Left kidney (tissue), 2 donors: ENCODE data around the gene FOXK2. TPM values are rescaled to one million over a fixed set of nuclear protein-coding genes. Genes with fewer than 3 reads are reported as not detected.

Experiments
- DNase-seq: peaks from one replicate; pipeline ENCODE4 v3.0.0-alpha.2; 2013
- polyA plus RNA-seq: library from polyadenylated mRNA; unstranded; fragments of 120-200 nt; gene quantifications from one replicate; pipeline ENCODE4 v1.2.1, GENCODE V29; 2013; ENCODE audit not compliant: insufficient read length

FOXK2 gene
- polyA plus RNA-seq, 1 donor, result 38.3 TPM

DNA sequence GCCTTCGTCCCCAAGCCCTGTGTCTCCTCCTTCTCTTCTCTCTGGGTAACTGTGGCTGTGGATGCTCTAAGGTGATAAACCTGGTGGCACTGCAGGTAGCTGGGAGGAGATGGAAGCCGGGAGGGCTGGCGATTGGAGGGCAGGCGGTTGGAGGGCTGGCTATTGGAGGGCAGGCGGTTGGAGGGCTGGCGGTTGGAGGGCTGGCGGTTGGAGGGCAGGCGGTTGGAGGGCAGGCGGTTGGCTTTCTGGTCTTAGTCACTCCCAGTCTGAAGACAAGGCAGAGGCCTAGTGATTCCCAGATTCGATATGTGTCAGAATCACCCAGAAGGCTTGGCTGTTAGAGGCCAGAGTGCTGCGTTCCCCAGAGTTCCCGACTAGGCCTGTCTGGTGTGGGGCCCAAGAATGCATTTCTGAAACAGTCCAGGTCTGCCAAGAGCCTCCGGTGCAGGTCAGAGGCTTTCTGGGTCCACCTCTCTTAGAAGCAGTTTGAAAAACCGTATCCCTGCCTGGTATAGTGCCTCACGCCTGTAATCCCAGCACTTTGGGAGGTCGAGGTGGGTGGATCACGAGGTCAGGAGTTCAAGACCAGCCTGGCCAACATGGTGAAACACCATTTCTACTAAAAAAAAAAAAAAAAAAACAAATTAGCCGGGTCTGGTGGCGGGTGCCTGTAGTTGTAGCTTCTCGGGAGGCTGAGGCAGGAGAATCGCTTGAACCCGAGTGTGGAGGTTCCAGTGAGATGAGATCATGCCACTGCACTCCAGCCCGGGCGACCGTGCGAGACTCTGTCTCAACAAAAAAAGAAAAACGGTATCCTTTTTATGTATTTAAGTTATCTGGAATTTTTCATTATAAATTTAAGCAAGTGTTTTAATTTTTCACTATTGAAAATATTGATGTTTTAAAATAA, 69.0 kb downstream of the FOXK2 start:
- DNase-seq, result no peak

DNA sequence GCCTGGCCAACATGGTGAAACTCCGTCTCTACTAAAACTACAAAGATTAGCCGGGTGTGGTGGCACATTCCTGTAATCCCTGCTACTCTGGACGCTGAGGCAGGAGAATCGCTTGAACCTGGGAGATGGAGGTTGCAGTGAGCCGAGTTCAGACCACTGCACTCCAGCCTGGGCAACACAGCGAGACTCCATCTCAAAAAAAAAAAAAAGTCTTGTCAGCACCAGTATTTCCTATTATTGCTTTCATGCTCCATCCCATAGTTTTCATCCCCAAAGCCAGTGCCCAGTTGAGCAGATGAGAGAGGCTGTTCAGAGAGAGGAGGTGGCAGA, 70.3 kb downstream of the FOXK2 start:
- no peak for DNase-seq

GRCh38 chr17:82590216-82590615, 70.7 kb downstream of the FOXK2 start:
- DNase-seq, result no peak

- no peak for DNase-seq
These were observed 71.5 kb downstream of the FOXK2 start for GRCh38 chr17:82590881-82591539.

DNA sequence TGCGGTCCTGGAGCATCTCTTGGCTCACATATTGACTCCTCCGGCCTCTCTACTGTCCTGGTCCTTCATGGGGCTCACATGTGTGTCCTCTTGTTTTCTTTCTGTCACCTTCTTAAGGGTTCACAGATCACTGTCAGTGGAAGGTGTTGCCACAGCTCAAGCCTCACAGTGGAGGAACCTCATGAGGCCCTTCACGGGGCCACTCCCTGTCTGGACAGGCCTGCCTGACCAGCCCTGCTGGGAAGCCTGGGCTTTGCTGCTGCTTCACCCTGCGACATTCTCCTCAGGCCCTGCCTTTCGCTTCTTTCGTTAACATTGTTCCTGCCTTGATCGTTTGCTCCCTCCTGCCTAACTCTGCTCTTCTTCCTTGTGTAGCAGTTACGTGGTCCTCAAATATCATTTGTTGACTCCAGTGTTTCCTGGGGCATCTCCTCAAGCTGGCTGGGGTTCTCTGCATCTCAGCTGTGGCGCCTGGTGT, 72.8 kb downstream of the FOXK2 start:
- DNase-seq, result no peak

DNA sequence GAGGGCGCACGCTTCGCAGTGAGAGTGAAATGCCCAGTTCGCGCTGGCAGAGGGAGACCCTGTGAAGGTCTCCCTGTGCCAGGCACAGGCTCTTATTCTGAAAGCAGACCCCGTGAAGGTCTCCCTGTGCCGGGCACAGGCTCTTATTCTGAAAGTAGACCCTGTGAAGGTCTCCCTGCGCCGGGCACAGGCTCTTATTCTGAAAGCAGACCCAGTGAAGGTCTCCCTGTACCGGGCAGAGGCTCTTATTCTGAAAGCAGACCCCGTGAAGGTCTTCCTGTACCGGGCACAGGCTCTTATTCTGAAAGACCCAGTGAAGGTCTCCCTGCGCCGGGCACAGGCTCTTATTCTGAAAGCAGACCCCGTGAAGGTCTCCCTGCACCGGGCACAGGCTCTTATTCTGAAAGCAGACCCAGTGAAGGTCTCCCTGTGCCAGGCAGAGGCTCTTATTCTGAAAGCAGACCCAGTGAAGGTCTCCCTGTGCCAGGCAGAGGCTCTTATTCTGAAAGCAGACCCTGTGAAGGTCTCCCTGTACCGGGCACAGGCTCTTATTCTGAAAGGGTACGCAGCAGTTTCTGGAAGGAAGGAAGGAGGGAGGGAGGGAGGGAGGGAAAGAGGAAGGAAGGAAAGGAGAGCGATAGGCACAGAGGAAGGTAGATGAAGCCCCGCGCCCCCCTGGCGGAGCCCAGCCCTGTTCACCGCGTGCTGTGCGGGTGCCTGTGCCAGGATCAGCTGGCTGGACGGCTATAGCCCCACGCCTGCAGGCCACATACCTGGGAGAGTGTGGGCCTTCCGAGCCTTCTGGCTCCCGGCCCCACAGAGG, 73.4 kb downstream of the FOXK2 start:
- DNase-seq, result peak; percentile 86

DNA sequence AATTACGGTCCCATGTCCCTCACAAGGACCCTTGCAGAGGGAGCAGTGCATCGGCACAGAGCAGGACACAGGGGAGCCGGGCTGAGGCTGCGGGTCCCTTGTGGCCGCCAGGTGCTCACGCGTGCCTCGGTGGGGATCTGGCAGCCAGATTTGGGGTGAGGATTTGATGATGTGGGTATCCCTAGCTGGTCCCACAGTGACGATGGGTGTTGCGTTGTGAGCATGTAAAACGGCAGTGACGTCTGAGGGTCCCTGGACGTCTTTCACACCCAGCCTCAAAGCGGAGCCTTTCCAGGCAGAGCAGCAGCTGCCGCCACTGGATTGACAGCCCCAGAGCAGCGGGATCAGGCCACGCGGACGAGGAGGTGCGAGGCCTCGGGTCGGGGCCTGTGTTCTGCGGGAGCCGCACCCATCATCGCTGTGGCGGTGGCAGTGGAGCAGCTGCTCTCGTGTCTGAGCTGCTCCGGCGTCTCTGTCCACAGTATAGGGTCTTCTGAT, 74.1 kb downstream of the FOXK2 start:
- DNase-seq, result no peak

DNA sequence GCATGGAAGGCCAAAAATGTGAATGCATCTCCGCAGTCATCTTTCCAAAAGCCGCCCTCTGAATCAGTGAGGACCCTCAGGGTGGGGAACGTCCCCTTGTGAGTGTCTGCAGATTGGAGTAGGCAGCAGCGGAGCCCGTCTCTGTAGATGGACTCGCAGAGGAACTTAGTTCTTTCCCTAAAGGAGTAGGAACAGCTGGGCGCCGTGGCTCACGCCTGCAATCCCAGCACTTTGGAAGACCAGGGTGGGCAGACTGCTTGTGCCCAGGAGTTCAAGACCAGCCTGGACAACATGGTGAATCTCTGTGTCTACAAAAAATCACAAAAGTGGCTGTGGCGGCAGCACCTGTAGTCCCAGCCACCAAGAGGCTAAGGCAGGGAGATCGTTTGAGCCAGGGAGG, 75.0 kb downstream of the FOXK2 start:
- DNase-seq, result no peak

GRCh38 chr17:82595893-82596292, 76.4 kb downstream of the FOXK2 start:
- no peak for DNase-seq

DNA sequence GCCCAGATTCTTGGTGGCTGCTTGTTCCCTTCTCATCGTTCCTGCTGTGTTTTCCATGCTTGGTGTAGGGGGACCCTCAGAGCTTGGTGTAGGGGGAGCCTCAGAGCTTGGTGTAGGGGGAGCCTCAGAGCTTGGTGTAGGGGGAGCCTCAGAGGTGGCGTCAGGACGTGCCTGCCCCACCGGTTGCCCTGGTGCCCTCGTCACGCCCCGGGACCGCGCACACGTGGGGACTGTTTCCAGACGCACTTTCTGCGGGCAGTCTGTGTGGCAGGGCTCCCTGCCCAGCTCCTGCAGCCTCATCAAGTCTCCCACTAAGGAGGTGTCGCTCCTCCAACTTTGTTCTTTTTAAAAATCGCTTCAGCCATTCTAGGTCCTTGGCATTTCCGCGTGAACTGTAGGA, 76.8 kb downstream of the FOXK2 start:
- DNase-seq, result no peak

DNA sequence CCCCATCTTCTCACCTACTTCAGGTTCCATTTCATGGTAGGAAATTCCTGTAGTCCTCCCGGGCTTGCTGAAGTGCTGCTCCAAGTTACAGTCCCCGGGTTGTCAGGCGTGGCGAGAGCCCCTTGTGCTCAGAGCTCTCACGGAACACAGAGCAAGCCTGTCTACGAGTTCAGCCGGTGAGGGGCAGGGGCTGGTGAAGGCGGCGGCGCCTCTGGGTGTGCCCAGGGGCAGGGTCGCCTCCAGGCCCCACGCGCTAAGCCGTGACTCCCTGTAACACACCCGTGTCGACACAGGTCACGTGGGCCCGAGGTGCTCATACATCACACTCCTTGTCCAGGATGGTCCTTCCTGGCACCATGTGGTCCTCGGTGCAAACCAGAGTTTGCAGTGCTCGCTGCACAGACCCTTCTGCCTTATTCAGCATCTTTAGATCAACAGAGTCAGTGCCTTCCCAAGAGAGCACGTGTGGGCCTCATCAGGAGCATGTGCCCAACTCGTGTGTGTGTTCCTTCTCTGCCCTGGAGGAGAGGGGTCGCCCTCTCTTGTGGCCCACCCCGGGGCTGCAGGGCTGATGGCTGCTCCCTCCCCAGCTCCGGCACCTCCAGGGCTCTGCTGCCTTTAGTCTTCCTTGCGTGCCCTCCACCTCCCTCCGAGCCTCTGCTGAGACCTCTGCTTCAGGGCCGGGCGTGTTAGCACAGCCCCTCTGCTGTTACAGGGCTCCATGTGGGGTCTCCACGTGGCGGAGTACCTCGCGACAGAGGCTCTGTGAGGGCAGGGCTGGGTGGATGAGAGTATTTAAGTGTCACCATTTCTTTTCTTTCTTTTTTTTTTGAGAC, 77.5 kb downstream of the FOXK2 start:
- no peak for DNase-seq

GRCh38 chr17:82598256-82599119, 79.0 kb downstream of the FOXK2 start:
- no peak for DNase-seq

DNA sequence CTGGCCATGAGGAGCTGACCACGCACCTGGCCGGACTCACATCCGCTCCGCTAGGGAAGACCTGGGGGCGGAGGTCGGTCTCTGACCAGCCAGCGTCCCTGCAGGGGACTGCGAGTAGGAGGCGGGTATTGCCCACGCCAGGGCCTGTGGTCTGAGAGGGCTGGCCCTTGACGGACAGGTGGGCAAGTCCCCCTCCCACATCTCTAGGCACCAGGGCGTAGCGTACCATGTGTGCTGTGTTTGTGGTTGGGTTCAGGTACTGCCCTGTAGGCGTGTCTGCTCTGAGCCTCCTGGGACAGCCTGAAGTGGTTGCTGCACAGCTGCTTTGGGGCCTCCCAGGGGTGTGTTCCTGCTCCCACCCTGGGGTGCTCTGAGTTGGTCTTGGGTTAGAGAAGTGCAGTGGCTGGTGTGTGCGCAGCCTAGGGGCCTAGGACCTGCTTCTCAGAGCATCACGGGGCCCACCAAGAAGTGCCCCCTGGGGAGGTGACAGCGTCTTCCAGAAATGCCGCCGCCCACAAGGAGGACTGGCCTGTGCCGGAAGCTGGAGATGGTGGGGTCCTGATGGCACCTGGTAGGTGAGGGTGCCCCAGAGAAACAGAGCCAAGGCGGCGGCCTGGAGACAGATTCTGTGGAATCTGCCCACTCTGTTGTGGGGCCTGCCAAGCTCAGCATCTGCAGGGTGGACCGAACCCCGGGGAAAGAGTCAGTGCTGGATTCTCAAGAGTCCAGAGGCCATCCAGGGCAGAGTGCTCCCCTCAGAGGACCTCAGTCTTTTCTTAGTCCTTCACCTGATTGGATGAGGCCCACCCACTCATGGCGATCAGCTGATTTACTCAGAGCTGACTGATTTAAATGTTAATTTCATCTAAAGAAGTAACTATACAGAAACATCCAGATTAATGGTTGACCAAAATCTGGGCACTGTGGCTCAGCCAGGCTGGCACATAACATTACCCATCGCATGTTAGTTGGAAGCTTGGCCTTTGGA, 80.4 kb downstream of the FOXK2 start:
- DNase-seq, result no peak

GRCh38 chr17:82600731-82601446, 81.4 kb downstream of the FOXK2 start:
- no peak for DNase-seq

DNA sequence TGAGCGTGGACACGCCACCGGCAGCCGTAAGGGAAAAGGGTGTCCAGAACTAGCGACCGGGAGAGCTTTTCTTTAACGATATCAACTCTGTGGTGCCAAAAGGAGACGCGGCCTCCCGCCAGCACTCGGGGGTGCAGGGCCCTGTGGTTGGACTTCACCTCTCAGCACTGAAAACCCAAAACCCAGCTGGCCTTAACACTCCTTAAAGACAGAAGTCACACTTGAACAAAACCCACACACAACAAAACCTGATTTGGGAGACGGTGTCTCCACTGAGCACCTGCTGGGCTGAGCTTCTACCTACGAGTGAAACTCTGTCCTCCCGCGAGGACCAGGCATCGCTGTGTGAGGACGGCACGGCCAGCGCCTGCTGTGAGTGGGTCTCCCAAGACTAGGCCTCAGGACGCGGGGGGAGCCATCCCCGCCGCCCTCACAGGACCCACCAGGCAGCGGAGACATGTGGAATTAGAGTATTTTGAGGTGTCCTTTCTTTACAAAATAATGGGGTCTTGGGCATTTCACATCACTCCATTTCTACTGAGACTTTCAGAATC, 82.0 kb downstream of the FOXK2 start:
- DNase-seq, result no peak

DNA sequence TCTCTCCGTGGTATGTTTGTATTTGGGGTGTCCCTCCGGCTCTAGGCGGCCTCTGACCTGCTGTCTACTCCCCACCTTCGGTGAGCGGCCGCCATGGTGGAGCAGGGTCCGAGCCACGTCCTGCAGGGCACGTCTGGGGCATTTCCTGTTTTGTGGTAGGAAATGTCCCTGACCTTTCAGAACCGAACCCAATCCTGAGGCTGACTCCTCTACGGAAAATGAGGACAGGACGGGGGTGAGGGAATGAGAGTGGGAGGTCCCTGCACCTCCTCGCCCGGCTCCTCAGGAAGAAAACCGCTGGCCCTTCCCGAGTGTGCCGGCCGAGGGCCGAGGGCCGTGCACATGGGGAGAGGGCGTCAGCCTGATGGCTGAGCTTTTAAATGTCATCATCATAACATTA, 83.0 kb downstream of the FOXK2 start:
- DNase-seq, result no peak

DNA sequence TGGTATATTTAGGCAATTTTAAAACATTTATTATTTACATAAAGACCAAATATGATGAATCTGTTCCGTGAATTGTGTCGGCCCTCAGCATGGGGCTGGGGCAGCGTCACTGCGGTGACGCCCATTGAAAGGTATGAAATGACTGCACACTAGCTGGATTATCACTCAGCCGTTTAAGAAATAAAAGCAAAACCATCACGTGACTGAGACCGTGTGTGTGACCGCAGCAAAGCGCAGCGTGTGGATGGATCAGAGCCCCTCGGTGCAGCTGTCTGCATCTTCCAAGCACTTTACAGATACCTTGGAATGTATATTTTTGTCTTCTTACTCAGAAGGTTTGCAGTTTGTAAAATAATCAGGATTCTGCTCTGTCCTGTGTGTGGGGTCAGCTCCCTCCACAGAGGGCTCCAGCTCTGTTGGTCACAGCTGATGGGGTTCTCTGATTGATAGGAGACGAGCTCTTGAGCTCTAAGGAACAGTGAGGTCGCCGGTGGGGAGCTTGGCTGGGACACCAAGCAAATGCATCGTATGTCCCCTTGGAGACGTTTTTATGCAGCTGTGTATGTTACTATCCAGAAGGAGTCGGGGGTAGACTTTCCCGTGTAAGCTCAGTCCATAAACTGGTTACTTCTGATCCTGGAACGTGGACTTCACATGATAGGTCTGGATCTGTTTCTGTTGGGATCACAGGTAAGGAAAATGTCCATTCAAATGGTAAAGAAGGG, 83.6 kb downstream of the FOXK2 start:
- DNase-seq, result no peak
